ENCODE measurements around the gene KLF7.

KLF7 gene

GRCh38 chr2:207141386-207141785, 24.4 kb downstream of the KLF7 start:
- POLR2A ChIA-PET: interaction anchor here (4.0 kb wide), 1 partner anchor 24 kb away, joined by 49 read pairs; the partner anchor contains the start of gene KLF7
- H3K4me1 ChIP-seq (ENCODE audit: control extremely low read depth in 1 of 4, control insufficient read depth in 4 of 4, insufficient read depth in 4 of 4, low read length in 3 of 4): peaks cover 35 to 80% (median 67%) of the 10 kb centered on the region in 4 experiments

GRCh38 chr2:207140265-207140664, 25.5 kb downstream of the KLF7 start:
- peaks cover 0 to 4% (median 0%) of the 10 kb centered on the region in 4 experiments for H3K36me3 ChIP-seq (ENCODE audit: control insufficient read depth in 4 of 4, insufficient read depth in 4 of 4, low read length in 3 of 4)
- H3K4me3 ChIP-seq (ENCODE audit: control insufficient read depth in 1 of 7, extremely low read depth in 1 of 7, insufficient read depth in 4 of 7, low read depth in 2 of 7, low read length in 6 of 7): no peak overlapping the region
- ChIA-PET CTCF (interaction anchor here (0.5 to 3.7 kb wide), 7 partner anchors 9 to 333 kb away, joined by 3 to 26 read pairs (median 3); no protein-coding TSS in a partner anchor), POLR2A (no interaction called here)
- H3K27me3 ChIP-seq (replicated peaks in 2 of 5; ENCODE audit: control insufficient read depth in 4 of 5, insufficient read depth in 5 of 5, low read length in 4 of 5): no peaks in the 10 kb centered on the region
- H3K4me1 ChIP-seq (ENCODE audit: control extremely low read depth in 1 of 4, control insufficient read depth in 4 of 4, insufficient read depth in 4 of 4, low read length in 3 of 4): peaks cover 40 to 80% (median 69%) of the 10 kb centered on the region in 4 experiments
- peak overlapping the region in 1 of 2 experiments; percentile 92 for H3K27ac ChIP-seq (ENCODE audit: insufficient read depth in 1 of 2, low read depth in 1 of 2, low read length in 2 of 2, poor library complexity in 1 of 2, severe bottlenecking in 2 of 2)
- no peak for DNase-seq
- no peaks in the 10 kb centered on the region for H3K9me3 ChIP-seq (ENCODE audit: control extremely low read depth in 1 of 5, control insufficient read depth in 4 of 5, insufficient read depth in 2 of 5, low read depth in 1 of 5, low read length in 4 of 5)

More at GRCh38 chr2:207141386-207141785, 24.4 kb downstream of the KLF7 start:
- DNase-seq: peak; percentile 58 to 81 (median 68)
- H3K27me3 ChIP-seq (replicated peaks in 2 of 5; ENCODE audit: control insufficient read depth in 4 of 5, insufficient read depth in 5 of 5, low read length in 4 of 5): no peaks in the 10 kb centered on the region
- peaks cover 0 to 4% (median 1%) of the 10 kb centered on the region in 4 experiments for H3K36me3 ChIP-seq (ENCODE audit: control insufficient read depth in 4 of 4, insufficient read depth in 4 of 4, low read length in 3 of 4)
- CTCF ChIA-PET: interaction anchor here (0.8 to 3.7 kb wide), 20 partner anchors 10 to 341 kb away, joined by 3 to 26 read pairs (median 4); no protein-coding TSS in a partner anchor
- no peaks in the 10 kb centered on the region for H3K9me3 ChIP-seq (ENCODE audit: control extremely low read depth in 1 of 5, control insufficient read depth in 4 of 5, insufficient read depth in 2 of 5, low read depth in 1 of 5, low read length in 4 of 5)
- peak overlapping the region; percentile 6 to 92 for H3K27ac ChIP-seq (ENCODE audit: insufficient read depth in 1 of 2, low read depth in 1 of 2, low read length in 2 of 2, poor library complexity in 1 of 2, severe bottlenecking in 2 of 2)
- 4% methylated on average over 2 of the region's 2 CpGs for WGBS (ENCODE audit: insufficient coverage)
- peak overlapping the region in 1 of 7 experiments; percentile 36 for H3K4me3 ChIP-seq (ENCODE audit: control insufficient read depth in 1 of 7, extremely low read depth in 1 of 7, insufficient read depth in 4 of 7, low read depth in 2 of 7, low read length in 6 of 7)

GRCh38 chr2:207139552-207139951, 26.2 kb downstream of the KLF7 start:
- Histone ChIP-seq H3K9me3 (ENCODE audit: control extremely low read depth in 1 of 5, control insufficient read depth in 4 of 5, insufficient read depth in 2 of 5, low read depth in 1 of 5, low read length in 4 of 5) (no peaks in the 10 kb centered on the region), H3K27me3 (replicated peaks in 2 of 5; ENCODE audit: control insufficient read depth in 4 of 5, insufficient read depth in 5 of 5, low read length in 4 of 5) (no peaks in the 10 kb centered on the region), H3K36me3 (ENCODE audit: control insufficient read depth in 4 of 4, insufficient read depth in 4 of 4, low read length in 3 of 4) (peaks cover 0 to 4% (median 0%) of the 10 kb centered on the region in 4 experiments), H3K27ac (ENCODE audit: insufficient read depth in 1 of 2, low read depth in 1 of 2, low read length in 2 of 2, poor library complexity in 1 of 2, severe bottlenecking in 2 of 2) (no peak overlapping the region), H3K4me1 (ENCODE audit: control extremely low read depth in 1 of 4, control insufficient read depth in 4 of 4, insufficient read depth in 4 of 4, low read length in 3 of 4) (peaks cover 41 to 80% (median 70%) of the 10 kb centered on the region in 4 experiments), H3K4me3 (ENCODE audit: control insufficient read depth in 1 of 7, extremely low read depth in 1 of 7, insufficient read depth in 4 of 7, low read depth in 2 of 7, low read length in 6 of 7) (no peak overlapping the region)
- WGBS (ENCODE audit: insufficient coverage): no CpG with 5 or more reads among the region's 4 CpGs
- POLR2A ChIA-PET: no interaction called here
- no peak for DNase-seq
- CTCF ChIA-PET: interaction anchor here (0.5 to 1.5 kb wide), 2 partner anchors 9 to 52 kb away, joined by 3 read pairs; no protein-coding TSS in a partner anchor

GRCh38 chr2:207138627-207139297, 27.0 kb downstream of the KLF7 start:
- no peak for DNase-seq
- H3K4me1 ChIP-seq (ENCODE audit: control extremely low read depth in 1 of 4, control insufficient read depth in 4 of 4, insufficient read depth in 4 of 4, low read length in 3 of 4): peaks cover 36 to 79% (median 65%) of the 10 kb centered on the region in 4 experiments
- WGBS (ENCODE audit: insufficient coverage): 99% methylated on average over 8 of the region's 9 CpGs
- no peaks in the 10 kb centered on the region for H3K9me3 ChIP-seq (ENCODE audit: control extremely low read depth in 1 of 5, control insufficient read depth in 4 of 5, insufficient read depth in 2 of 5, low read depth in 1 of 5, low read length in 4 of 5)
- H3K4me3 ChIP-seq (ENCODE audit: control insufficient read depth in 1 of 7, extremely low read depth in 1 of 7, insufficient read depth in 4 of 7, low read depth in 2 of 7, low read length in 6 of 7): no peak overlapping the region
- ChIA-PET CTCF (interaction anchor here (0.5 to 1.5 kb wide), 2 partner anchors 8 to 53 kb away, joined by 3 read pairs; no protein-coding TSS in a partner anchor), POLR2A (no interaction called here)
- peaks cover 0 to 4% (median 0%) of the 10 kb centered on the region in 4 experiments for H3K36me3 ChIP-seq (ENCODE audit: control insufficient read depth in 4 of 4, insufficient read depth in 4 of 4, low read length in 3 of 4)
- H3K27ac ChIP-seq (ENCODE audit: insufficient read depth in 1 of 2, low read depth in 1 of 2, low read length in 2 of 2, poor library complexity in 1 of 2, severe bottlenecking in 2 of 2): no peak overlapping the region
- H3K27me3 ChIP-seq (replicated peaks in 2 of 5; ENCODE audit: control insufficient read depth in 4 of 5, insufficient read depth in 5 of 5, low read length in 4 of 5): no peaks in the 10 kb centered on the region

- DNase-seq: peak in 1 of 3 donors; percentile 21
- H3K9me3 ChIP-seq (ENCODE audit: control extremely low read depth in 1 of 5, control insufficient read depth in 4 of 5, insufficient read depth in 2 of 5, low read depth in 1 of 5, low read length in 4 of 5): peaks cover 0 to 2% (median 0%) of the 10 kb centered on the region in 5 experiments
- H3K27ac ChIP-seq (ENCODE audit: insufficient read depth in 1 of 2, low read depth in 1 of 2, low read length in 2 of 2, poor library complexity in 1 of 2, severe bottlenecking in 2 of 2): no peak overlapping the region
- H3K36me3 ChIP-seq (ENCODE audit: control insufficient read depth in 4 of 4, insufficient read depth in 4 of 4, low read length in 3 of 4): peaks cover 0 to 4% (median 0%) of the 10 kb centered on the region in 4 experiments
- H3K27me3 ChIP-seq (replicated peaks in 2 of 5; ENCODE audit: control insufficient read depth in 4 of 5, insufficient read depth in 5 of 5, low read length in 4 of 5): no peaks in the 10 kb centered on the region
- no peak overlapping the region for H3K4me3 ChIP-seq (ENCODE audit: control insufficient read depth in 1 of 7, extremely low read depth in 1 of 7, insufficient read depth in 4 of 7, low read depth in 2 of 7, low read length in 6 of 7)
- WGBS (ENCODE audit: insufficient coverage): 96% methylated on average over 2 of the region's 2 CpGs
- peaks cover 34 to 72% (median 56%) of the 10 kb centered on the region in 4 experiments for H3K4me1 ChIP-seq (ENCODE audit: control extremely low read depth in 1 of 4, control insufficient read depth in 4 of 4, insufficient read depth in 4 of 4, low read length in 3 of 4)
- ChIA-PET POLR2A (no interaction called here), CTCF (no interaction called here)
Measured at GRCh38 chr2:207137596-207138337, 28.0 kb downstream of the KLF7 start.

- no peak for DNase-seq
- 90% methylated on average over 2 of the region's 2 CpGs for WGBS (ENCODE audit: insufficient coverage)
- peaks cover 0 to 4% (median 0%) of the 10 kb centered on the region in 4 experiments for H3K36me3 ChIP-seq (ENCODE audit: control insufficient read depth in 4 of 4, insufficient read depth in 4 of 4, low read length in 3 of 4)
- POLR2A ChIA-PET: interaction anchor here (1.1 kb wide), 1 partner anchor 29 kb away, joined by 3 read pairs; the partner anchor contains the start of gene KLF7
- CTCF ChIA-PET: interaction anchor here (1.5 kb wide), 1 partner anchor 153 kb away, joined by 5 read pairs; no protein-coding TSS in a partner anchor
- peak overlapping the region in 1 of 2 experiments; percentile 83 for H3K27ac ChIP-seq (ENCODE audit: insufficient read depth in 1 of 2, low read depth in 1 of 2, low read length in 2 of 2, poor library complexity in 1 of 2, severe bottlenecking in 2 of 2)
- H3K4me3 ChIP-seq (ENCODE audit: control insufficient read depth in 1 of 7, extremely low read depth in 1 of 7, insufficient read depth in 4 of 7, low read depth in 2 of 7, low read length in 6 of 7): no peak overlapping the region
- H3K9me3 ChIP-seq (ENCODE audit: control extremely low read depth in 1 of 5, control insufficient read depth in 4 of 5, insufficient read depth in 2 of 5, low read depth in 1 of 5, low read length in 4 of 5): peaks cover 0 to 2% (median 0%) of the 10 kb centered on the region in 5 experiments
- no peaks in the 10 kb centered on the region for H3K27me3 ChIP-seq (replicated peaks in 2 of 5; ENCODE audit: control insufficient read depth in 4 of 5, insufficient read depth in 5 of 5, low read length in 4 of 5)
- H3K4me1 ChIP-seq (ENCODE audit: control extremely low read depth in 1 of 4, control insufficient read depth in 4 of 4, insufficient read depth in 4 of 4, low read length in 3 of 4): peaks cover 25 to 63% (median 47%) of the 10 kb centered on the region in 4 experiments
Measured at GRCh38 chr2:207136874-207137273, 28.9 kb downstream of the KLF7 start.

All from common myeloid progenitor, CD34-positive (primary cell).